ENCODE measurements around the gene LYRM2.

DNA sequence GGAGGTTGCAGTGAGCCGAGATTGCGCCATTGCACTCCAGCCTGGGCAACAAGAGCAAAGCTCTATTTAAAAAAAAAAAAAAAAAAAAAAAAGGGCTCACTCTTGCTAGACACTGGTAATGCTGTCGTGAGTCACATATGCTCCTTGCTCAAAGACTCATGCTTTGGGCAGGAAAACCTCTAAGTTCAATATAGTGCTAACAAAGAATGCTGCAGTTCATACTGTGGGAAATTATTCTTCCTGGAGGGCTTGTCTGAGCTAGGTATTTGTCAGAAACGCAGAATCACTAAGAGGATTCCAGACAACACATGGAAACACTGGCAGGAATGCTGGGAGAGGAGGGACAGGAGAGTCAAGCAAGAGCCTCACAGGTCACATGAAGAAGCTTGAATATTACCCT lies 2.3 kb upstream of the LYRM2 start:
- TF ChIP-seq, protein P1, sequence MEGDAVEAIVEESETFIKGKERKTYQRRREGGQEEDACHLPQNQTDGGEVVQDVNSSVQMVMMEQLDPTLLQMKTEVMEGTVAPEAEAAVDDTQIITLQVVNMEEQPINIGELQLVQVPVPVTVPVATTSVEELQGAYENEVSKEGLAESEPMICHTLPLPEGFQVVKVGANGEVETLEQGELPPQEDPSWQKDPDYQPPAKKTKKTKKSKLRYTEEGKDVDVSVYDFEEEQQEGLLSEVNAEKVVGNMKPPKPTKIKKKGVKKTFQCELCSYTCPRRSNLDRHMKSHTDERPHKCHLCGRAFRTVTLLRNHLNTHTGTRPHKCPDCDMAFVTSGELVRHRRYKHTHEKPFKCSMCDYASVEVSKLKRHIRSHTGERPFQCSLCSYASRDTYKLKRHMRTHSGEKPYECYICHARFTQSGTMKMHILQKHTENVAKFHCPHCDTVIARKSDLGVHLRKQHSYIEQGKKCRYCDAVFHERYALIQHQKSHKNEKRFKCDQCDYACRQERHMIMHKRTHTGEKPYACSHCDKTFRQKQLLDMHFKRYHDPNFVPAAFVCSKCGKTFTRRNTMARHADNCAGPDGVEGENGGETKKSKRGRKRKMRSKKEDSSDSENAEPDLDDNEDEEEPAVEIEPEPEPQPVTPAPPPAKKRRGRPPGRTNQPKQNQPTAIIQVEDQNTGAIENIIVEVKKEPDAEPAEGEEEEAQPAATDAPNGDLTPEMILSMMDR (IDR thresholded peaks at IDR 0.05): no peak
- TF ChIP-seq POLR2AphosphoS5 (IDR thresholded peaks at IDR 0.05; ENCODE audit: low read depth, low read length) (no peak), SIN3A (IDR thresholded peaks at IDR 0.05; ENCODE audit: borderline replicate concordance, insufficient read depth, low read depth, low read length) (no peak), TCF7L2 (IDR thresholded peaks at IDR 0.05; ENCODE audit: low read depth, low read length) (no peak)

All from Panc1 (cell line).